HG02678 (cell line): Measurements from ENCODE around the gene PAQR5.
"Not testable (repeated sequence)": the region's sequence is repeated elsewhere in the genome, so short reads cannot be mapped to it uniquely, and the experiment has no call there.

ENCODE experiments used
- ATAC-seq: cut with Tn5 transposase; IDR thresholded peaks from one replicate; pipeline ENCODE4 v1.9.1; 2021; ENCODE audit warnings: mild to moderate bottlenecking, moderate library complexity; ENCODE audit not compliant: unreplicated experiment

Gene PAQR5

GRCh38 chr15:69415381-69415780, 116.7 kb downstream of the PAQR5 start:
- no peak for ATAC-seq

GRCh38 chr15:69417581-69417980, 118.9 kb downstream of the PAQR5 start:
- no peak for ATAC-seq

- no peak for ATAC-seq
Observed at GRCh38 chr15:69421498-69421897, 122.8 kb downstream of the PAQR5 start.

- no peak for ATAC-seq
Observed at GRCh38 chr15:69422336-69422895, 123.7 kb downstream of the PAQR5 start.

- no peak for ATAC-seq
Observed at GRCh38 chr15:69424001-69424400, 125.3 kb downstream of the PAQR5 start.

GRCh38 chr15:69424748-69425413, 126.2 kb downstream of the PAQR5 start:
- no peak for ATAC-seq

GRCh38 chr15:69433831-69434230, 135.1 kb downstream of the PAQR5 start:
- ATAC-seq: no peak

- ATAC-seq: no peak
Observed at GRCh38 chr15:69434238-69434637, 135.5 kb downstream of the PAQR5 start.

- no peak for ATAC-seq
Observed at GRCh38 chr15:69434679-69435078, 136.0 kb downstream of the PAQR5 start.

GRCh38 chr15:69435985-69436384, 137.3 kb downstream of the PAQR5 start:
- ATAC-seq: no peak

- ATAC-seq: no peak
Observed at GRCh38 chr15:69436951-69437350, 138.2 kb downstream of the PAQR5 start.

GRCh38 chr15:69439623-69440022, 140.9 kb downstream of the PAQR5 start:
- ATAC-seq: no peak

- ATAC-seq: peak; percentile 64
Observed at GRCh38 chr15:69443032-69443611, 144.4 kb downstream of the PAQR5 start.

- ATAC-seq: no peak
Observed at GRCh38 chr15:69444686-69445085, 146.0 kb downstream of the PAQR5 start.

- no peak for ATAC-seq
Observed at GRCh38 chr15:69446953-69447352, 148.2 kb downstream of the PAQR5 start.

GRCh38 chr15:69450221-69450620, 151.5 kb downstream of the PAQR5 start:
- ATAC-seq: not testable (repeated sequence)

- ATAC-seq: no peak
Observed at GRCh38 chr15:69450968-69451695, 152.4 kb downstream of the PAQR5 start.

GRCh38 chr15:69451951-69452691, 153.4 kb downstream of the PAQR5 start:
- peak; percentile 37 for ATAC-seq

- peak; percentile 86 for ATAC-seq
Observed at GRCh38 chr15:69452692-69453521, 154.2 kb downstream of the PAQR5 start, which contains the start of gene RPLP1. Gene RPLP1, plus strand, starts transcription at chr15:69452818. Its CDS starts 131 bp downstream, at chr15:69452949.

- ATAC-seq: no peak
Observed at GRCh38 chr15:69454953-69455352, 156.2 kb downstream of the PAQR5 start.
